Activated T-cell treated with anti-CD3 and anti-CD28 coated beads, Interleukin-2, amount 50 U/mL, for 72 hours (primary cell): ENCODE data around the gene PEX10. TPM values are rescaled to one million over a fixed set of nuclear protein-coding genes. Genes with fewer than 3 reads are reported as not detected.
A peak's percentile ranks its signal among the peaks of the same experiment; 100 is the strongest.

Experiments
- ATAC-seq, 2 donors: fragments of 150-1000 bp; cut with Tn5 transposase; replicated peaks in 1 of 2; 2 replicates each; pipeline ENCODE4 v1.10.0; 2021; ENCODE audit warnings: moderate library complexity in 2 of 2, mild to moderate bottlenecking in 1 of 2
- DNase-seq, 2 donors: peaks; one replicate each; pipeline ENCODE4 v3.0.0; 2021 to 2022; ENCODE audit warnings: mixed read lengths in 1 of 2
- H3K27ac Mint-ChIP-seq: one replicate; pipeline ENCODE4 v1.8.0; 2022; ENCODE audit warnings: mild to moderate bottlenecking, moderate library complexity, mixed read lengths
- H3K27me3 Mint-ChIP-seq: one replicate; pipeline ENCODE4 v1.8.0; 2022; ENCODE audit warnings: low read depth, mixed read lengths
- H3K36me3 Mint-ChIP-seq, 2 donors: one replicate each; pipeline ENCODE4 v1.8.0; 2022; ENCODE audit warnings: mixed read lengths in 2 of 2, mild to moderate bottlenecking in 1 of 2; ENCODE audit not compliant: insufficient read depth in 2 of 2
- H3K4me1 Mint-ChIP-seq: one replicate; pipeline ENCODE4 v1.8.0; 2022; ENCODE audit warnings: low read depth, mixed read lengths
- H3K4me3 Mint-ChIP-seq, 2 donors: one replicate each; pipeline ENCODE4 v1.8.0; 2022; ENCODE audit warnings: mild to moderate bottlenecking in 2 of 2, mixed read lengths in 2 of 2, moderate library complexity in 2 of 2
- H3K9me3 Mint-ChIP-seq, 2 donors: one replicate each; pipeline ENCODE4 v1.8.0; 2022; ENCODE audit warnings: mixed read lengths in 2 of 2
- total RNA-seq, 2 donors: library from RNA; stranded (reverse); gene quantifications; one replicate each; pipeline ENCODE4 v1.2.3, GENCODE V29; 2022

Gene PEX10
- total RNA-seq, 2 donors from 2014 or later = 10.2 to 11.4 TPM

GRCh38 chr1:2427976-2428375 is 15.6 kb upstream of the PEX10 start:
- Mint-ChIP-seq H3K36me3 (peaks cover 1 to 2% of the 10 kb centered on the region in 2 donors), H3K4me3 (no peak overlapping the region), H3K9me3 (no peaks in the 10 kb centered on the region), H3K4me1 (no peaks in the 10 kb centered on the region), H3K27me3 (no peaks in the 10 kb centered on the region), H3K27ac (no peak overlapping the region)
- DNase-seq (no peak), ATAC-seq (no peak)

DNA sequence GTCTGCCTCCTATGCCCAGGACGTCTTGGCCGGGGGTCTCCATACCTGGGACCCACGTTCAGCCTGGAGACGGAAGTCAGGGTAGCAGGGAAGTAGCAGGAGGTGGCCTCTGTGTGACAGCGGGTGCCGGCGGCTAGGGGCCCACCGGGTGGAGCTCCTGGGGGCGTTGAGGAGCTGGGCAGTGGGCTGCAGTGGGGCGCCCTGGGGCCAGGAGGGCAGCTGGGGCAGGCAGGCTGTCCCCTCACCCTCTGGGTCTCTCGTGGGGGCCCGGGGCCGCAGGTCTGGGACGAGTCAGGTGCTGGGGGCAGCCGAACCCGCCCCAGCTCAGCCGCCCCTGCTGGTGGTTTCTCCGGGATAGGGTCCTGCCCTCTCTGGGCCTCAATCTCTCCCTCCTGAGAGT is 14.7 kb upstream of the PEX10 start:
- no peak overlapping the region for H3K4me3 Mint-ChIP-seq
- no peaks in the 10 kb centered on the region for H3K4me1 Mint-ChIP-seq
- ATAC-seq = no peak
- no peak for DNase-seq
- H3K27me3 Mint-ChIP-seq = no peaks in the 10 kb centered on the region
- H3K27ac Mint-ChIP-seq = no peak overlapping the region
- H3K36me3 Mint-ChIP-seq = peaks cover 1 to 2% of the 10 kb centered on the region in 2 donors
- H3K9me3 Mint-ChIP-seq = no peaks in the 10 kb centered on the region

DNA sequence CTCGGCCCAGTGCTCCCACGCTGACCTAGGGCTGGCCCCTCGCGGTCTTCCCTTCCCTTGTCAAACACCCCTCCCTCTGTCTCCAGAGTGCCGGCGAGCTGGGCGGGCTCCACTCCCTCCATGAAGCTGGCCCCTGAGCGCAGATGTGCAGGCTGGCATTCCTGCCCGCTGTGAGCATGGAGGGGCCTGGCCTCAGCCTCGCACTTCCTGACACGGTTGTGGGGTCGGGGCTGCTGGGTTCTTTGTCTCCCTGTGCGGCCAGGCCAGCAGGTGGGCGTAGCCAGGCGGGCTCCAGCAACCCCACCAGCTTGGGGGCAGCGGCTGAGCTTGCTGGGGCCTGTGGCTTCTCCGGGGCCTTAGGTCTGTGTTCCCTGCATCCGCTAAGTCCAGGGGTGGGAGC is 14.2 kb upstream of the PEX10 start:
- no peak overlapping the region for H3K4me3 Mint-ChIP-seq
- H3K27ac Mint-ChIP-seq = no peak overlapping the region
- DNase-seq (no peak), ATAC-seq (no peak)
- peaks cover 1 to 2% of the 10 kb centered on the region in 2 donors for H3K36me3 Mint-ChIP-seq
- no peaks in the 10 kb centered on the region for H3K4me1 Mint-ChIP-seq
- no peaks in the 10 kb centered on the region for H3K9me3 Mint-ChIP-seq
- no peaks in the 10 kb centered on the region for H3K27me3 Mint-ChIP-seq

DNA sequence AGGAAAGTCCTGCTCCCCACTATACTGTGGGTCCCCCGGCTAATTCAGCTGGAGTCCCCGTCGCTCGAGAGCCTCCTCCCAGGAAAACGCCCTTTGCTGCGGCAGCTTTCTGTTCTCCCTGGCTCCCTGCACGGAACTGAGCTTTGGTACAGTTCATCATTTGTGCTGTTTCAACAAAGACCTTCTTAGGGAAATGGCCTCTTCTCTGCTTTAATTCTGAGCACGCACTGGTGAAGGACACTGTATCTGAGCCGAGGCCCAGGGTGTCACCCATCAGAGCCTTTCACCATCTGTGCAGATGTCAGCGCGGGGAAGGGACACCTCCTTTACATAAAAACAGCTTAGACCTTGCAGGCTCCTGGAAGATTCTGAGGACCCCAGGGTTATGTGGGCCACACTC is 13.5 kb upstream of the PEX10 start:
- Mint-ChIP-seq H3K36me3 (peaks cover 1 to 2% of the 10 kb centered on the region in 2 donors), H3K27ac (no peak overlapping the region), H3K9me3 (no peaks in the 10 kb centered on the region), H3K4me1 (no peaks in the 10 kb centered on the region), H3K27me3 (no peaks in the 10 kb centered on the region), H3K4me3 (no peak overlapping the region)
- no peak for DNase-seq
- ATAC-seq = no peak

GRCh38 chr1:2422523-2422922 is 10.2 kb upstream of the PEX10 start:
- no peak overlapping the region for H3K4me3 Mint-ChIP-seq
- peaks cover 0 to 2% of the 10 kb centered on the region in 2 donors for H3K36me3 Mint-ChIP-seq
- H3K27ac Mint-ChIP-seq = no peak overlapping the region
- H3K4me1 Mint-ChIP-seq = no peaks in the 10 kb centered on the region
- DNase-seq = no peak
- no peaks in the 10 kb centered on the region for H3K27me3 Mint-ChIP-seq
- ATAC-seq = no peak
- no peaks in the 10 kb centered on the region for H3K9me3 Mint-ChIP-seq

DNA sequence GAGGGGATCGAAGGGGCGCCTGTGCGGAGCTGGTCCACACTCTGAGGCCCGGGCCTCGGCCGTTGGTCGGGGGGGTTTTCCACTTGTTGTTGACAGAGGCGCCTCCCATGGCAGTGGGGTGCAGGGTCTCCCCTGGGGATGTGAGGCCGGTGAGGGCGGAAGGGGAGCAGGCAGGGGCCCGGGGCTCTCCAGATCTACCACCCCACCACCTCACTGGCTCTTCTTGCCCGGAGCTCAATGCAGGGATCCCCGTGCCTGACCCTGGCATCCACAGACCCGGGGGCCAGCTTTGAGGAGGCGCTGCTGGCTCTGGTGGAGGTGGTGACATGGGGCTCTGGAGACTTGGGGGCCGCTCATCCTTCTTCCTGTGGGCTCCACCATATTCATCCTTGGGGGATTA is 7.1 kb upstream of the PEX10 start:
- DNase-seq (no peak), ATAC-seq (no peak)
- Mint-ChIP-seq H3K4me3 (no peak overlapping the region), H3K27me3 (no peaks in the 10 kb centered on the region), H3K4me1 (peaks cover 29% of the 10 kb centered on the region), H3K36me3 (peaks cover 0 to 2% of the 10 kb centered on the region in 2 donors), H3K27ac (no peak overlapping the region), H3K9me3 (no peaks in the 10 kb centered on the region)

DNA sequence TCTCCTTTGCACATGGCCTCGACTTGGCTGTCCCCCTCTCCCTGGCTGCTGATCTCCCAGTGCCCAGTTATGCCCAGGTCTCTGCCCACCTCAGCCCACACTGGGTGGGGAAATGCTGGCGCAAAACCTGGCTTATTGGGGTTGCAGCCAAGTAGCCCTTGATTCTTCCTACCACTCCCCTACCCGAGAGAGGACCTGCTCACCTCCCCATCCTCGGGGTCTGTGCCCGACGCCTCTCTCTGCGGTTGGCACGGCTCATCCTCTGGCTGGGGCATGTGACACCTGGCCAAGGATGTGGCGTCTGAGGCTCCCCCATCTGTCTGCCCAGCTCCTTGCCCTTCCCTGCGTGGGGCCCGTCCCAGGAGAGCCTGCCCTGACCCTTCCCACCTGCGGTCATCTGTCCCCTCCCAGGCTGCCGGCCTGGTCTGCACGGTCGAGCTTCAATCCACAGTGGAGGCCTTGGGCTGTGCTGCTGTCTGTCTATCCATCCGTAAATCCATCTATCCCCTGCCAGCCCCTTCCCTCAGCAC is 6.5 kb upstream of the PEX10 start:
- Mint-ChIP-seq H3K9me3 (no peaks in the 10 kb centered on the region), H3K36me3 (peaks cover 0 to 2% of the 10 kb centered on the region in 2 donors), H3K27me3 (no peaks in the 10 kb centered on the region), H3K27ac (no peak overlapping the region), H3K4me1 (peaks cover 35% of the 10 kb centered on the region), H3K4me3 (no peak overlapping the region)
- no peak for ATAC-seq
- no peak for DNase-seq

DNA sequence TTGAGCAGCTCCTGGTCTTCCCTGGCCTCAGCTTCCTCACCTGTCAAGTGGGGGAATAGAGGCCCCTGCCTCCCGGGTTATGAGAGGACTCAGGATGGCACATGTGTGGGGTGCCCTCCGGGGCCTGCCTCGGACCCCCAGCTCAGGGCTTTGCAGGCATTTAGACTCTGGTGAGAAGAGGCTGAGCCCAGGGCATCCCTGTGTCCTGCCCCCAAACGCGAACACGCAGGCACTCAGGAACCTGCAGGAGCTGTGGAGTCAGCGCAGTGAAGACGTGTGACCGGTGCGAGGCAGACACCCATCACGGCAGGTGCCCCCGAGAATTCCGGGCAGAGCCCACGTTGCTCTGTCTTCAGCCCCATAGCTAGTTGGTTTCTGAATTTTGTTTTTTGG is 5.5 kb upstream of the PEX10 start:
- Mint-ChIP-seq H3K27ac (no peak overlapping the region), H3K4me1 (peaks cover 35% of the 10 kb centered on the region), H3K4me3 (no peak overlapping the region), H3K9me3 (no peaks in the 10 kb centered on the region), H3K36me3 (no peaks in the 10 kb centered on the region), H3K27me3 (no peaks in the 10 kb centered on the region)
- ATAC-seq = no peak
- no peak for DNase-seq

GRCh38 chr1:2417083-2417832 is 4.9 kb upstream of the PEX10 start:
- peak overlapping the region; percentile 58 for H3K27ac Mint-ChIP-seq
- H3K27me3 Mint-ChIP-seq = no peaks in the 10 kb centered on the region
- DNase-seq = no peak
- H3K9me3 Mint-ChIP-seq = no peaks in the 10 kb centered on the region
- peaks cover 35% of the 10 kb centered on the region for H3K4me1 Mint-ChIP-seq
- H3K4me3 Mint-ChIP-seq = peak overlapping the region; percentile 93 to 99
- no peaks in the 10 kb centered on the region for H3K36me3 Mint-ChIP-seq
- no peak for ATAC-seq

DNA sequence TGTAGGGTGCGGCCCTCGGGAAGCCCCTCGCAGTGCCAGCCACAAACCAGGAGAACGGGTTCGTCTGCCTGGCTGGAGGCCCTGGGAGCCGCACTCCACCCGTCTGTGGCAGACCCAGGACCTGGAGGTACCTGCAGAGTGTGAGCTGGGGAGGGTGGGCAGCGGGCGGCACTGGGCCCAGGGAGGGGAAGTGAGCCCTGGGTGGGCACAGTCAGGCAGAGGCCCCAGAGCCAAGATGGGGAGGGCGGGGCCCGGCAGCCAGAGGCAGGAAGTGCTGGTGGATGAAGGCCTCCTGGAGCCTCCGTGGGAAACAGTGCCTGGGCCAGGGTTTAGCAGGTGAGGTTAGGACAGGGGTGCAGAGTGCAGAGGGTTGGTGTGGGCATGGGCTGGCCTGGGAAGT is 4.0 kb upstream of the PEX10 start:
- peak; percentile 32 to 34 for DNase-seq
- no peak for ATAC-seq
- Mint-ChIP-seq H3K27ac (peak overlapping the region; percentile 58), H3K4me1 (peaks cover 39% of the 10 kb centered on the region), H3K9me3 (no peaks in the 10 kb centered on the region), H3K36me3 (no peaks in the 10 kb centered on the region), H3K27me3 (no peaks in the 10 kb centered on the region), H3K4me3 (peak overlapping the region; percentile 93 to 99)

DNA sequence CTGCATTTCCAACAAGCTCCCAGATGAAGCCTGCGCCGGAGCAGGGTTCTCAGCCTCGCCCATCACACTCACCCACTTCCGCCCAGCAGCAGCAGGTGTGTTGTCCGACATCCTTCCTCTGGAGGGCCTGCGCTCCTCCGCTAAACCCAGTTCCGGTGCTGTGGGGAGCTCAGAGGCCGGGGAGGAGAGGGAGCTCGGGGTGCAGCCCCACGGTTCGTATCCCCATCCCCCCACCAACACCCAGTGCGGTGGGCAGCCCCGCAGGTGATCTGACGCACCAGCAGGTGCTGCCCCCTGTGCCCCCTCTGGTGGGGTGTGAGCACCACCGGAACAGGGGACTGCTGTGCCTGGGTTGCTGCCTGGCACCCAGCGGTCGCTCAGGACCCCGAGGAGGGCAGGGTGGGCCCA is 3.4 kb upstream of the PEX10 start:
- peak overlapping the region; percentile 94 for H3K27ac Mint-ChIP-seq
- no peaks in the 10 kb centered on the region for H3K9me3 Mint-ChIP-seq
- DNase-seq (peak; percentile 62 to 72), ATAC-seq (peak in 1 of 2 donors; percentile 41)
- no peaks in the 10 kb centered on the region for H3K36me3 Mint-ChIP-seq
- H3K27me3 Mint-ChIP-seq = no peaks in the 10 kb centered on the region
- peaks cover 45% of the 10 kb centered on the region for H3K4me1 Mint-ChIP-seq
- peak overlapping the region; percentile 93 to 99 for H3K4me3 Mint-ChIP-seq

- no peaks in the 10 kb centered on the region for H3K27me3 Mint-ChIP-seq
- peak overlapping the region; percentile 93 to 99 for H3K4me3 Mint-ChIP-seq
- no peaks in the 10 kb centered on the region for H3K36me3 Mint-ChIP-seq
- H3K9me3 Mint-ChIP-seq = no peaks in the 10 kb centered on the region
- ATAC-seq = no peak
- peaks cover 50% of the 10 kb centered on the region for H3K4me1 Mint-ChIP-seq
- peak overlapping the region; percentile 94 for H3K27ac Mint-ChIP-seq
- DNase-seq = no peak
Observed at GRCh38 chr1:2415337-2415736, 3.0 kb upstream of the PEX10 start.

DNA sequence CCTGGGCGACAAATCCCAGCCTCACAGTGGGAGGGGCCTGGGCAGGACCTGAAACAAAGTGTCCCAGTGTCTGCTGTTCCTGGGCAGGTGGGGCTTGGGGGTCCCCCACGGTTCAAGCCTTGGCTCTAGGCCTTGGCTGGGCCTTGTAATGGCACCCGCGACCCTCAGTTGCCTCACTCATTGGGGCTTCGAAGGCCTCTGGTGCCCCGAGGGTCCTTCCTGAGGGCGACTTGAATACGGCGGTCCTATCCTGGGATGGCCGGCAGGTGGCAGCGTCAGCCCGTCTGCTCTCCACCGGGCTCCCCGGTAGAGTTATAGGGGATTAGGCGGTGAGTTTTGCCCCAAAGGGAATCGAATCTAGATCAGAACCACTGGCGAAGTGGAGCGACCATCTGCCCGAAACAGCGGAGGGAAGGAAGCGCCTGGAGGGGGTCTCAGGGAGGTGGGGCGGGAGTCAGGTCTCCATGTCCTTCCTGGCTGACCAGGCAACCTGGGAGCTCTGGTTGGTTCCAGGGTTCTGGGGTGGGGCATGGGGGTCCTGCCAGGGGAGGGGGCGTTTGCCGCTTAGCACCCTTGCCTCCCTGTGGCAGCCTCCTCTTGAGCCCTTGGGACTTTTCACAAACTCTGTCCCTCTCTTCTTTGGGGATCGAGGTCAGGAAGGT is 2.1 kb upstream of the PEX10 start:
- peaks cover 53% of the 10 kb centered on the region for H3K4me1 Mint-ChIP-seq
- peak; percentile 85 to 86 for DNase-seq
- no peaks in the 10 kb centered on the region for H3K36me3 Mint-ChIP-seq
- no peaks in the 10 kb centered on the region for H3K27me3 Mint-ChIP-seq
- peak; percentile 26 to 29 for ATAC-seq
- peak overlapping the region; percentile 93 to 99 for H3K4me3 Mint-ChIP-seq
- peak overlapping the region; percentile 94 for H3K27ac Mint-ChIP-seq
- H3K9me3 Mint-ChIP-seq = no peaks in the 10 kb centered on the region
